Body of pancreas (tissue), 4 donors: ENCODE results near the gene JPT1.

Experiments
- CTCF ChIP-seq, 7 experiments: fragments of 450-650 bp in 4 of 7; fragments of 200-600 bp in 3 of 7; sonication (generic) in 3 of 7; IDR thresholded peaks; one replicate each; pipeline ENCODE4 v1.5.1; 2016 to 2019; ENCODE audit warnings: antibody characterized with exemption in 7 of 7
- POLR2A ChIP-seq, 3 donors: fragments of 450-650 bp; IDR thresholded peaks; one replicate each; pipeline ENCODE4 v1.6.1; 2016; ENCODE audit warnings: antibody characterized with exemption in 3 of 3, mild to moderate bottlenecking in 2 of 3

DNA sequence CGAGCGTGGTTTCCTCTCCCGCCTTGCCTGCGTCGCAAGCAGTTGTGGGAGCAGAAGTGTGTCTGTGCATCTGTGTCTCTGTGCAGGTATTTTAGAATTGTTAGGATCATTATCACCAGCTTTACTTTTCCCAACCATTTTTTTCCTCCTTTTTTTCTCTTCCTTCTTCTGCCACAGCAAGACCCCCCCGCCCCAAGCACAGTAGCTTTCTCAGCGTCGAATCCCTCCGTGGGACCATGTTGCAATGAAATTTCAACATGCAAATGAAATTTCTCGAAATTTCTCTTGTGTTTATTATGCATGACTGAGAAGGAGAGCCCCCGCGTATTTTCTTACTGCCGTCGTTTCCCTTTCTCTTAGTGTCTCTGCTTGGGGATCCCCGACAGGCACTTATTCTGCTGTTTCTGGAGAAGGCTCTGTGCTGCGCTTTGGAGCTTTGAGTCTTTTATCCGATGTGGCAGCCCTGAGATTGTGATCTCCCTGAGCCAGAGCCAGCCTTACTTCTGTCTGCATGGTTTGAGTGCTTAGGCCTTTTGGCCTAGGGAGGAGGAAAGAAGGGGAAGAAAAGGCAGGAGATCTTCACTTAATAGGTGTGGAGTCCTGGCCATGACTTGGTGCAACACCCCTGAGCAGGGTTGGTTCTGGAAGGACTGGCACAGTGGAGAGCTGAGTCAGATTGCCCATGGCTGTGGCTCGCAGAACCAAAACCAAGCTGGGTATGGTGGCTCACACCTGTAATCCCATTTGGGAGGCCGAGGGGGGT is 39.6 kb downstream of the JPT1 start:
- TF ChIP-seq POLR2A (IDR thresholded peaks at IDR 0.05): no peak
- no peak for TF ChIP-seq CTCF (IDR thresholded peaks at IDR 0.05)
